Esophagus muscularis mucosa (tissue), 4 donors: ENCODE results near the gene TANC1. TPM values are rescaled to one million over a fixed set of nuclear protein-coding genes. Genes with fewer than 3 reads are reported as not detected.

ENCODE experiments used
- DNase-seq: peaks from one replicate; pipeline ENCODE4 v3.0.0-alpha.2; 2017; ENCODE audit errors: extremely low spot score
- H3K27ac ChIP-seq, 4 donors: fragments of 200-600 bp; sonication (generic); replicated peaks in 1 of 4; 1 replicate in 3 of 4; 2 replicates in 1 of 4; pipeline ENCODE4 v1.5.1; 2016 to 2019; ENCODE audit warnings: mild to moderate bottlenecking in 1 of 4
- H3K27me3 ChIP-seq, 4 donors: fragments of 200-600 bp; sonication (generic); one replicate each; pipeline versions ENCODE4 v1.5.1 to v1.6.0; 2016 to 2019
- H3K36me3 ChIP-seq, 4 donors: fragments of 200-600 bp; sonication (generic); one replicate each; pipeline ENCODE4 v1.5.1; 2016 to 2019
- H3K4me1 ChIP-seq, 4 donors: fragments of 200-600 bp; sonication (generic); one replicate each; pipeline ENCODE4 v1.5.1; 2016 to 2019
- H3K4me3 ChIP-seq, 4 donors: fragments of 200-600 bp; sonication (generic); 1 replicate in 2 of 4; 2 replicates in 2 of 4; pipeline ENCODE4 v1.5.1; 2016 to 2019; ENCODE audit warnings: mild to moderate bottlenecking in 4 of 4, moderate library complexity in 1 of 4
- H3K9me3 ChIP-seq, 4 donors: fragments of 200-600 bp; sonication (generic); 1 replicate in 3 of 4; 2 replicates in 1 of 4; pipeline ENCODE4 v1.5.1; 2016 to 2019
- EP300 ChIP-seq: sonication (generic); formaldehyde crosslinking; IDR thresholded peaks from one replicate; pipeline ENCODE4 v1.6.1; 2017; ENCODE audit warnings: antibody characterized with exemption
- POLR2A ChIP-seq: fragments of 450-650 bp; IDR thresholded peaks from one replicate; pipeline ENCODE4 v1.6.1; 2017; ENCODE audit warnings: antibody characterized with exemption, moderate library complexity, mild to moderate bottlenecking, low read depth
- POLR2AphosphoS5 ChIP-seq, 2 donors: sonication (generic); formaldehyde crosslinking; IDR thresholded peaks; one replicate each; pipeline ENCODE4 v1.6.1; 2017; ENCODE audit warnings: antibody characterized with exemption in 2 of 2
- WGBS: methylation state at CpG from one replicate; pipeline ENCODE4 v1.1.5; 2018; 5-methylcytosine and 5-hydroxymethylcytosine counted together
- intact Hi-C: fragments of 100-400 bp; cut with DNase I; formaldehyde crosslinking; loops from one replicate; pipeline ENCODE4 v1.15.1; 2023
- total RNA-seq, 4 donors: library from RNA; depleted of rRNA; stranded (reverse); fragments of >200 nt; gene quantifications; one replicate each; pipeline versions ENCODE4 v1.1.0 to v1.2.1, GENCODE V29; 2016
- TF ChIP-seq, protein P1 (sequence below), 3 experiments: fragments of 200-600 bp in 2 of 3; fragments of 450-650 bp in 1 of 3; sonication (generic) in 2 of 3; IDR thresholded peaks; one replicate each; pipeline ENCODE4 v1.5.1; 2017 to 2019; ENCODE audit warnings: antibody characterized with exemption in 3 of 3, mild to moderate bottlenecking in 2 of 3, moderate library complexity in 1 of 3

The TANC1 gene
- total RNA-seq, 4 donors from 2014 or later: 34.3 to 54.0 (median 52.9) TPM

DNA sequence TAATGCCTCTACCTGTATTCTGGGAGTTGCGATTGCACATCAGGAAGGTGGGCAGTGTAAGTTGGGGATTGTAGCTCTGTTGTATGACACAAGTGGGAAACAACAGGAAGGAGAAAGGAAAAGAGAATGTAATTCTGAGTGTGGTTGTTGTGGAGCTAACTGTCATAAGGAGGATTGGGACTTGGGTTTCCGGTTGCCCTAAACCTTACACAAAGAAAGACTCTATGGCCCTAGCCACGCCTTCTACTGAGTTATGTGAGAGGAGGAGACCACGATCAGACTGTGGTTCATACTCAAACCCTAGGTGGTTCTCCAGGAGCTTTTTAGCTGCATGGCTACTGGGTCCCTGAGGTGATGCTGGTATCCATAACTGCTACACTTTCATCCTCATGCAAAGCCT lies 86.5 kb downstream of the TANC1 start:
- no peak for DNase-seq
- WGBS: 89% methylated on average over 4 of the region's 4 CpGs
- Histone ChIP-seq H3K27ac (no peak overlapping the region), H3K4me1 (peaks cover 24 to 54% (median 37%) of the 10 kb centered on the region in 4 donors), H3K27me3 (no peaks in the 10 kb centered on the region), H3K4me3 (no peak overlapping the region), H3K36me3 (no peaks in the 10 kb centered on the region), H3K9me3 (no peaks in the 10 kb centered on the region)
- intact Hi-C loops: no loop called here
- TF ChIP-seq, protein P1, sequence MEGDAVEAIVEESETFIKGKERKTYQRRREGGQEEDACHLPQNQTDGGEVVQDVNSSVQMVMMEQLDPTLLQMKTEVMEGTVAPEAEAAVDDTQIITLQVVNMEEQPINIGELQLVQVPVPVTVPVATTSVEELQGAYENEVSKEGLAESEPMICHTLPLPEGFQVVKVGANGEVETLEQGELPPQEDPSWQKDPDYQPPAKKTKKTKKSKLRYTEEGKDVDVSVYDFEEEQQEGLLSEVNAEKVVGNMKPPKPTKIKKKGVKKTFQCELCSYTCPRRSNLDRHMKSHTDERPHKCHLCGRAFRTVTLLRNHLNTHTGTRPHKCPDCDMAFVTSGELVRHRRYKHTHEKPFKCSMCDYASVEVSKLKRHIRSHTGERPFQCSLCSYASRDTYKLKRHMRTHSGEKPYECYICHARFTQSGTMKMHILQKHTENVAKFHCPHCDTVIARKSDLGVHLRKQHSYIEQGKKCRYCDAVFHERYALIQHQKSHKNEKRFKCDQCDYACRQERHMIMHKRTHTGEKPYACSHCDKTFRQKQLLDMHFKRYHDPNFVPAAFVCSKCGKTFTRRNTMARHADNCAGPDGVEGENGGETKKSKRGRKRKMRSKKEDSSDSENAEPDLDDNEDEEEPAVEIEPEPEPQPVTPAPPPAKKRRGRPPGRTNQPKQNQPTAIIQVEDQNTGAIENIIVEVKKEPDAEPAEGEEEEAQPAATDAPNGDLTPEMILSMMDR (IDR thresholded peaks at IDR 0.05): no peak
- TF ChIP-seq POLR2A (no peak), POLR2AphosphoS5 (IDR thresholded peaks at IDR 0.05) (no peak), EP300 (no peak)

DNA sequence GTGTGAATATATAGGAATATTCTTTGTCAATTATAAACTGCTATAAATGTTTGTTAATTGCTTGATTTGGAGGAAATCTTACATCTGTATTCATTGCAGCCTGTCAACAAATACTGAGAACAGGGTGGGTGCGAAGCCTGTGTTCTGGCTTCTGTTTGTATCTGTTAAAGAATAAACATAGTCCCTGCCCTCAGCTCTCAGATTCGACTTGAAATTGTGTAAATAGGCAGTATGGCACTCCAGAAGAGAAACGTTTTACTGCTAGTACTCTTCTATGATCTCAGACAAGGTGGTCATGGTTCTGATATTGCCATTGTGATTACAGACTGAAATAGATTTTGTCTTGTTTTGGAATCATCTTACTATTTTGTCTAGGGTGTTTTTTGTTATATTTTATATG lies 92.1 kb downstream of the TANC1 start:
- H3K27me3 ChIP-seq: no peaks in the 10 kb centered on the region
- no peaks in the 10 kb centered on the region for H3K9me3 ChIP-seq
- intact Hi-C loops: no loop called here
- TF ChIP-seq EP300: no peak
- DNase-seq: no peak
- H3K4me1 ChIP-seq: peaks cover 22 to 34% (median 27%) of the 10 kb centered on the region in 4 donors
- no peak overlapping the region for H3K4me3 ChIP-seq
- no peak overlapping the region for H3K27ac ChIP-seq
- WGBS: 67% methylated on average over 3 of the region's 3 CpGs
- H3K36me3 ChIP-seq: no peaks in the 10 kb centered on the region

DNA sequence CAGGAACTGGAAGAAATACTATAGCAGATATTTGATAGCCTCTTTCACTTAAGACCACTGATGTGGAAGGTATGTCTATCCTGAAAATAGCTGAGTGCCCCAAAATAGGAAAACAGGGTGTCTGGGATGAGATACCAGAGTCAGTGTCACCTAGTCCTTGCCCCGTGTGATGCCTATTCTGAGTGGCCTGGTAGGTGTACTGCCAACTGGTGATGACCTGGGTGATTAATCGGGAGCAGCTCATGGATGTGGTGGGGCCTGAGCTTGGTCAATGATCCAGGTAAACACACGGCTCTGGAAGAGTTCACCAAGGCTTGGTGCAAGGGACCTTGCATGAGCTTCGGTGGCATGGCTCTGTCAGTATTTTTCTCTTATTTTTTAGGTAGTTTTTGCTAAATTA lies 95.2 kb downstream of the TANC1 start:
- no peak for TF ChIP-seq EP300
- TF ChIP-seq POLR2A: no peak
- TF ChIP-seq POLR2AphosphoS5 (IDR thresholded peaks at IDR 0.05): no peak
- TF ChIP-seq, protein P1 (IDR thresholded peaks at IDR 0.05): no peak
- H3K4me1 ChIP-seq: peaks cover 29 to 56% (median 55%) of the 10 kb centered on the region in 4 donors
- intact Hi-C loops: no loop called here
- H3K9me3 ChIP-seq: no peaks in the 10 kb centered on the region
- peak overlapping the region in 1 of 4 donors; percentile 21 for H3K27ac ChIP-seq
- no peak for DNase-seq
- H3K36me3 ChIP-seq: peaks cover 0 to 8% (median 0%) of the 10 kb centered on the region in 4 donors
- WGBS: 94% methylated on average over 4 of the region's 4 CpGs
- H3K27me3 ChIP-seq: no peaks in the 10 kb centered on the region
- H3K4me3 ChIP-seq: no peak overlapping the region

DNA sequence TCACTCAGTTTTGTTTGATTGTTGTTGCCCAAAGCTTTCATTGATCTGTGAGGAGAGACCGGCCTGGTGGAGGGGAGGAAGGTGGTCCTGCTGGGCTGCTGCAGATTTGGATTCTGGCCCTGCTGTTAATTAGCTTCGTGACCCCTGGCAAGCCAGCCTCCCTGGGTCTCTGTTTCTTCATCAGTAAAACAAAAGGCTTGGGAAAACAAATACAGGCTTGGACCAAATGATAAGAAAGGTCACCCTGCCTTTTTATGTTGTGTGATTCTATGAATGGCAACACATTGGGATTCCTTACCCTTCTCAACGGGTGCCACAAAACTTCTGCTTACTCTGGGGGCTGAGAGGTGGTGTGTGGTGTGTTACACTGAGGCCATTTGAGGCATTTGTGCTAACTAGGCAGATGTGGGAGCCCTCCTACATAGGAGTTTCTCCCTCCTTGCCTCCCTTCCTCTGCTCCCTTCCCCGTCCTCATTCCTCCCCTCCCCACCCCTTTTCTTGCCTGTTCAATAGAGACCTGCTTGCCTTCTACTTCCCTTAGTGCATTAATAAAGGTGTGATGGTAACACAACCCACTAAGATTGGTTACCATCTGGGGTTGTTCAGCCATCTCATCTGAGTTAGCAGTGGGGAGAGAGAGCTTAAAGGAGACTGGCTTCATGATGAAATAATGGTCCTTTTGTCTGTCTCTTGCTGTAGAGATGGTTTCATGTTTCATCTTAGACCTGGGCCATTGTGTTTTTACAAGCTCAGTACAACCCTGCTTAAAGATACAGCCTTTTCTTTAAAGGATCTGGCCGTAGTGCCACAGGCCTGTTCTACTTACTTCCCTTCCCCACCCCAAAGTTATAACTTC lies 96.2 kb downstream of the TANC1 start:
- intact Hi-C loops: no loop called here
- 69% methylated on average over 5 of the region's 5 CpGs for WGBS
- DNase-seq: no peak
- H3K4me3 ChIP-seq: no peak overlapping the region
- H3K4me1 ChIP-seq: peaks cover 32 to 66% (median 64%) of the 10 kb centered on the region in 4 donors
- peaks cover 0 to 8% (median 0%) of the 10 kb centered on the region in 4 donors for H3K36me3 ChIP-seq
- H3K27me3 ChIP-seq: no peaks in the 10 kb centered on the region
- no peak for TF ChIP-seq POLR2A
- TF ChIP-seq, protein P1 (IDR thresholded peaks at IDR 0.05): no peak
- TF ChIP-seq POLR2AphosphoS5 (IDR thresholded peaks at IDR 0.05): no peak
- no peak for TF ChIP-seq EP300
- H3K27ac ChIP-seq: peak overlapping the region; percentile 59 to 78 (median 66)
- no peaks in the 10 kb centered on the region for H3K9me3 ChIP-seq

DNA sequence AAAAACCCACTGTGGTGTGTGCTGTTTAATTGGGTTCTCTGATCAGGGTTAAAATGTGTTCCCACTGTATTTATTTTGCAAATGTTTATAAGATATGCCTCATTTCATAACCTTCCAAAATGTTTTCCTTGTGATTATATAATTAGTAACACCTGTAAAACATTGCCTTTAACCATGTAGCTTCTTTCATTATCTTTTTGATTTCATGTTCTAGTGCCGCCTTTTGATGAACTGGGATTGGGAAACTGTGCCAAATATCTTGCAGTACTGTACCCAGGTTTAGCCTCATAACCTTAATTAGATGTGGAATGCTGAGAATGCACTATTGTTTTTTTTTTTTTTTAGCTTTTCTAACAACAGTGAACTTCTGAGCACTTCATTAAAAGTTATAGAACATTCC lies 96.9 kb downstream of the TANC1 start:
- Histone ChIP-seq H3K4me1 (peaks cover 37 to 69% (median 66%) of the 10 kb centered on the region in 4 donors), H3K36me3 (peaks cover 0 to 8% (median 0%) of the 10 kb centered on the region in 4 donors), H3K4me3 (no peak overlapping the region), H3K27me3 (no peaks in the 10 kb centered on the region), H3K9me3 (no peaks in the 10 kb centered on the region), H3K27ac (peak overlapping the region; percentile 59 to 78 (median 66))
- no peak for TF ChIP-seq POLR2AphosphoS5 (IDR thresholded peaks at IDR 0.05)
- no peak for TF ChIP-seq EP300
- no peak for TF ChIP-seq POLR2A
- intact Hi-C loops: no loop called here
- no peak for DNase-seq
- 58% methylated on average over 1 of the region's 1 CpG for WGBS
